Neural progenitor cell (in vitro differentiated cells): Measurements from ENCODE around the gene UBR2. TPM values are rescaled to one million over a fixed set of nuclear protein-coding genes. Genes with fewer than 3 reads are reported as not detected.

Experiments
- DNase-seq: peaks from one replicate; pipeline ENCODE4 v3.0.0-alpha.2; 2016; ENCODE audit warnings: low spot score
- H2AFZ ChIP-seq: fragments of 200-600 bp; sonication (generic); replicated peaks from 2 replicates; pipeline ENCODE4 v1.6.1; 2016; ENCODE audit warnings: antibody characterized with exemption
- H3F3A ChIP-seq: fragments of 200-600 bp; sonication (generic); 2 replicates; pipeline ENCODE4 v1.6.1; 2016; ENCODE audit warnings: antibody characterized with exemption, low read depth
- H3K27ac ChIP-seq: fragments of 200-600 bp; sonication (generic); 2 replicates; pipeline ENCODE4 v1.5.1; 2016; ENCODE audit warnings: mild to moderate bottlenecking
- H3K27me3 ChIP-seq: fragments of 200-600 bp; sonication (generic); 2 replicates; pipeline ENCODE4 v1.6.1; 2016; ENCODE audit warnings: mild to moderate bottlenecking, moderate library complexity
- H3K36me3 ChIP-seq: fragments of 200-600 bp; sonication (generic); 2 replicates; pipeline ENCODE4 v1.5.1; 2016
- H3K4me1 ChIP-seq: fragments of 200-600 bp; sonication (generic); 2 replicates; pipeline ENCODE4 v1.6.1; 2016; ENCODE audit warnings: mixed run types
- H3K4me2 ChIP-seq: fragments of 200-600 bp; sonication (generic); 2 replicates; pipeline ENCODE4 v1.6.1; 2016
- H3K4me3 ChIP-seq: fragments of 200-600 bp; sonication (generic); 2 replicates; pipeline ENCODE4 v1.5.1; 2016
- H3K79me2 ChIP-seq: fragments of 200-600 bp; sonication (generic); 2 replicates; pipeline ENCODE4 v1.6.1; 2016; ENCODE audit warnings: low read depth
- H3K9ac ChIP-seq: fragments of 200-600 bp; sonication (generic); 2 replicates; pipeline ENCODE4 v1.6.1; 2016
- H3K9me3 ChIP-seq: fragments of 200-600 bp; sonication (generic); 2 replicates; pipeline ENCODE4 v1.5.1; 2016; ENCODE audit warnings: low read depth
- H4K20me1 ChIP-seq: fragments of 200-600 bp; sonication (generic); 2 replicates; pipeline ENCODE4 v1.6.1; 2016; ENCODE audit warnings: low read depth
- H3K27ac Mint-ChIP-seq: 3 replicates; pipeline ENCODE4 v1.8.0; 2021; ENCODE audit warnings: mixed read lengths
- H3K27me3 Mint-ChIP-seq: 2 replicates; pipeline ENCODE4 v1.8.0; 2022; ENCODE audit warnings: low read depth, mild to moderate bottlenecking, inconsistent platforms, moderate library complexity, mixed read lengths; ENCODE audit not compliant: insufficient read depth
- H3K36me3 Mint-ChIP-seq: 3 replicates; pipeline ENCODE4 v1.8.0; 2021; ENCODE audit warnings: mixed read lengths
- H3K4me1 Mint-ChIP-seq: 3 replicates; pipeline ENCODE4 v1.8.0; 2021; ENCODE audit warnings: mixed read lengths
- H3K4me3 Mint-ChIP-seq: 3 replicates; pipeline ENCODE4 v1.8.0; 2021; ENCODE audit warnings: mild to moderate bottlenecking, moderate library complexity, mixed read lengths
- H3K9me3 Mint-ChIP-seq: 3 replicates; pipeline ENCODE4 v1.8.0; 2020; ENCODE audit warnings: mixed read lengths
- CTCF ChIP-seq: fragments of 200-600 bp; sonication (generic); IDR thresholded peaks from 2 replicates; pipeline ENCODE4 v1.5.1; 2017; ENCODE audit warnings: antibody characterized with exemption, mild to moderate bottlenecking
- EZH2 ChIP-seq: fragments of 200-600 bp; sonication (generic); IDR thresholded peaks from 2 replicates; pipeline ENCODE4 v1.6.1; 2017; ENCODE audit warnings: antibody characterized with exemption, mild to moderate bottlenecking, moderate library complexity
- EZH2phosphoT487 ChIP-seq: fragments of 200-600 bp; sonication (generic); IDR thresholded peaks from 2 replicates; pipeline ENCODE4 v1.6.1; 2017; ENCODE audit warnings: antibody characterized with exemption
- total RNA-seq: library from RNA; depleted of rRNA; stranded (reverse); fragments of >200 nt; gene quantifications from 2 replicates; pipeline ENCODE4 v1.2.3, GENCODE V29; 2015; ENCODE audit warnings: low replicate concordance

UBR2 gene
- total RNA-seq, 1 donor from 2014 or later, result 34.7 TPM

GRCh38 chr6:42539135-42539534 is 24.7 kb upstream of the UBR2 start:
- no peaks in the 10 kb centered on the region for H4K20me1 ChIP-seq
- H3K9me3 Mint-ChIP-seq, result no peaks in the 10 kb centered on the region

GRCh38 chr6:42545226-42545773 is 18.5 kb upstream of the UBR2 start:
- Histone ChIP-seq H3K4me1 (peaks cover 7% of the 10 kb centered on the region), H3K27ac (no peak overlapping the region), H2AFZ (no peak overlapping the region), H3K9ac (no peak overlapping the region), H3K9me3 (no peaks in the 10 kb centered on the region), H3K79me2 (no peaks in the 10 kb centered on the region), H3K4me2 (no peak overlapping the region), H4K20me1 (no peaks in the 10 kb centered on the region), H3K4me3 (no peak overlapping the region), H3K27me3 (no peaks in the 10 kb centered on the region), H3F3A (peaks cover 10% of the 10 kb centered on the region), H3K36me3 (no peaks in the 10 kb centered on the region)
- Mint-ChIP-seq H3K27me3 (no peaks in the 10 kb centered on the region), H3K4me1 (peaks cover 12% of the 10 kb centered on the region), H3K9me3 (no peaks in the 10 kb centered on the region), H3K4me3 (no peak overlapping the region), H3K27ac (no peak overlapping the region), H3K36me3 (no peaks in the 10 kb centered on the region)
- TF ChIP-seq EZH2phosphoT487 (no peak), CTCF (no peak), EZH2 (no peak)
- DNase-seq, result no peak

More at GRCh38 chr6:42539135-42539534, 24.7 kb upstream of the UBR2 start:
- no peak overlapping the region for H3K4me3 Mint-ChIP-seq
- Histone ChIP-seq H3K4me1 (no peaks in the 10 kb centered on the region), H3K9me3 (no peaks in the 10 kb centered on the region), H3K9ac (no peak overlapping the region), H3K36me3 (no peaks in the 10 kb centered on the region), H2AFZ (no peak overlapping the region), H3K79me2 (no peaks in the 10 kb centered on the region), H3F3A (no peaks in the 10 kb centered on the region), H3K27me3 (no peaks in the 10 kb centered on the region), H3K4me2 (no peak overlapping the region), H3K27ac (no peak overlapping the region), H3K4me3 (no peak overlapping the region)
- no peaks in the 10 kb centered on the region for H3K4me1 Mint-ChIP-seq
- no peak for TF ChIP-seq EZH2
- no peak for TF ChIP-seq CTCF
- TF ChIP-seq EZH2phosphoT487, result no peak
- H3K27me3 Mint-ChIP-seq, result no peaks in the 10 kb centered on the region
- no peak for DNase-seq
- H3K36me3 Mint-ChIP-seq, result no peaks in the 10 kb centered on the region
- H3K27ac Mint-ChIP-seq, result no peak overlapping the region

GRCh38 chr6:42547407-42548329 is 16.2 kb upstream of the UBR2 start:
- peak overlapping the region; percentile 95 for H3K27ac Mint-ChIP-seq

More at GRCh38 chr6:42547407-42548329, 16.2 kb upstream of the UBR2 start:
- TF ChIP-seq EZH2 (no peak), CTCF (peak; percentile 99)
- H3K27ac ChIP-seq, result no peak overlapping the region
- Mint-ChIP-seq H3K4me3 (peak overlapping the region; percentile 87), H3K36me3 (no peaks in the 10 kb centered on the region), H3K4me1 (peaks cover 12% of the 10 kb centered on the region), H3K27me3 (peaks cover 2% of the 10 kb centered on the region), H3K9me3 (no peaks in the 10 kb centered on the region)
- peaks cover 7% of the 10 kb centered on the region for H3K4me1 ChIP-seq
- no peaks in the 10 kb centered on the region for H3K27me3 ChIP-seq
- no peaks in the 10 kb centered on the region for H3K79me2 ChIP-seq
- no peak overlapping the region for H3K9ac ChIP-seq
- H2AFZ ChIP-seq, result peak overlapping the region; percentile 96
- H3K4me2 ChIP-seq, result peak overlapping the region; percentile 74
- peak overlapping the region; percentile 47 for H3K4me3 ChIP-seq
- peaks cover 10% of the 10 kb centered on the region for H3F3A ChIP-seq
- no peaks in the 10 kb centered on the region for H3K36me3 ChIP-seq
- H3K9me3 ChIP-seq, result no peaks in the 10 kb centered on the region
- peak; percentile 88 for DNase-seq
- H4K20me1 ChIP-seq, result no peaks in the 10 kb centered on the region
